Adrenal gland (tissue), 5 donors: ENCODE results near the gene SLC6A5.

Source experiments
- POLR2A ChIP-seq, 2 donors: fragments of 450-650 bp; IDR thresholded peaks; one replicate each; pipeline ENCODE4 v1.6.1; 2017; ENCODE audit warnings: antibody characterized with exemption in 2 of 2, mild to moderate bottlenecking in 2 of 2, moderate library complexity in 1 of 2
- TF ChIP-seq, protein P1 (sequence below), 6 experiments: fragments of 450-650 bp in 4 of 6; fragments of 200-600 bp in 2 of 6; sonication (generic) in 1 of 6; IDR thresholded peaks; 1 replicate in 5 of 6; 2 replicates in 1 of 6; pipeline versions ENCODE4 v1.5.1 to v1.8.0; 2016 to 2021; ENCODE audit warnings: antibody characterized with exemption in 6 of 6, mild to moderate bottlenecking in 2 of 6, moderate library complexity in 1 of 6
- donor health status: DM: no; HTN: no; CAD: no.

DNA sequence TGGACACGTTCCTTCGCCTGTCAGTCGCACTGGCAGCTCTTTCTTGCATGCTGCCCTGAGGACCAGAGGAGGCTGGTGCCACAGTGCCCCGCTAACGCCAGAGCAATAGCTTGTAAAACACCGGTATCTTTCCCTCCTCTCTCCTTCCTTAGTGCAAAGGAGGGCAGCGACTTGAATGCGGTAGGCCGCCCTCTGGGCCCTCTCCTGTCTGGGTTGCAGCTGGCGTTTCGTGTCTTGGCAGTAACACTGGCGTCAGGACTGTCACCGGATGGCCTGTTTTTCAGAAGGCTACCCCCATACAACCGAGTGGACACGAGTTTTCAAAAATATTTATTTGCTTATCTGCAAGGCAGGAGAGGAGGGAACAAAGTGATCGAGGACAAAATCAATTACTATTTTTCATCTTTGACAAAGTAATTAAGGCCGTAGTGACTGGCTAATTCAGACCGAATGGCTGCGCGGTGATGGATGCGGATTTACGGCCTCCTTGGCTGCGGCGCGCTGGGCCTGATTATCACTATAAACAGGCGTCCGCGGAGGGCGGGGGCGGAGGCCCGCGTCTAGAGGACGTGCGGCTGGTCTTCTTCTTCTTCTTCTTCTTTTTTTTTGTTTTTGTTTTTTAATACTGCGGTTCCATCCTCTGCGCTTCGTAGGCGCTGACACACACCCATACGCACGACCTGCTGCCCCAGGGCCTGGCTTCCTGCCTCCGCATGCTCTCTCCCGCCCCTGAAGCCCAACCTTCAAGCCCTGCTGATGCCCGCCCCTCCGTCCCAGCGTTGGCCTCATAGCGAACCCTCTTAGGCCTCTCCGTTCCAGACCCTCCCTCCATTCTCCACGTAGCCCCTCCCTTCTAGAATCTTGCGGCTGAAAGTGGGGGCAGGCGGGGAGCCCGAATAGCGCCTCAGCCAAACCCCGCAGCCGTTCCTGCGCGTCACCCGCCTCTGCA is 2.9 kb upstream of the SLC6A5 start:
- TF ChIP-seq, protein P1, sequence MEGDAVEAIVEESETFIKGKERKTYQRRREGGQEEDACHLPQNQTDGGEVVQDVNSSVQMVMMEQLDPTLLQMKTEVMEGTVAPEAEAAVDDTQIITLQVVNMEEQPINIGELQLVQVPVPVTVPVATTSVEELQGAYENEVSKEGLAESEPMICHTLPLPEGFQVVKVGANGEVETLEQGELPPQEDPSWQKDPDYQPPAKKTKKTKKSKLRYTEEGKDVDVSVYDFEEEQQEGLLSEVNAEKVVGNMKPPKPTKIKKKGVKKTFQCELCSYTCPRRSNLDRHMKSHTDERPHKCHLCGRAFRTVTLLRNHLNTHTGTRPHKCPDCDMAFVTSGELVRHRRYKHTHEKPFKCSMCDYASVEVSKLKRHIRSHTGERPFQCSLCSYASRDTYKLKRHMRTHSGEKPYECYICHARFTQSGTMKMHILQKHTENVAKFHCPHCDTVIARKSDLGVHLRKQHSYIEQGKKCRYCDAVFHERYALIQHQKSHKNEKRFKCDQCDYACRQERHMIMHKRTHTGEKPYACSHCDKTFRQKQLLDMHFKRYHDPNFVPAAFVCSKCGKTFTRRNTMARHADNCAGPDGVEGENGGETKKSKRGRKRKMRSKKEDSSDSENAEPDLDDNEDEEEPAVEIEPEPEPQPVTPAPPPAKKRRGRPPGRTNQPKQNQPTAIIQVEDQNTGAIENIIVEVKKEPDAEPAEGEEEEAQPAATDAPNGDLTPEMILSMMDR (IDR thresholded peaks at IDR 0.05), result no peak
- no peak for TF ChIP-seq POLR2A (IDR thresholded peaks at IDR 0.05)
